Measurements from ENCODE around the gene MT1G.

- TF ChIP-seq ZNF830 (tag by site-specific recombination; IDR thresholded peaks at IDR 0.05; ENCODE audit: low read depth): no peak
- TF ChIP-seq, protein P1, sequence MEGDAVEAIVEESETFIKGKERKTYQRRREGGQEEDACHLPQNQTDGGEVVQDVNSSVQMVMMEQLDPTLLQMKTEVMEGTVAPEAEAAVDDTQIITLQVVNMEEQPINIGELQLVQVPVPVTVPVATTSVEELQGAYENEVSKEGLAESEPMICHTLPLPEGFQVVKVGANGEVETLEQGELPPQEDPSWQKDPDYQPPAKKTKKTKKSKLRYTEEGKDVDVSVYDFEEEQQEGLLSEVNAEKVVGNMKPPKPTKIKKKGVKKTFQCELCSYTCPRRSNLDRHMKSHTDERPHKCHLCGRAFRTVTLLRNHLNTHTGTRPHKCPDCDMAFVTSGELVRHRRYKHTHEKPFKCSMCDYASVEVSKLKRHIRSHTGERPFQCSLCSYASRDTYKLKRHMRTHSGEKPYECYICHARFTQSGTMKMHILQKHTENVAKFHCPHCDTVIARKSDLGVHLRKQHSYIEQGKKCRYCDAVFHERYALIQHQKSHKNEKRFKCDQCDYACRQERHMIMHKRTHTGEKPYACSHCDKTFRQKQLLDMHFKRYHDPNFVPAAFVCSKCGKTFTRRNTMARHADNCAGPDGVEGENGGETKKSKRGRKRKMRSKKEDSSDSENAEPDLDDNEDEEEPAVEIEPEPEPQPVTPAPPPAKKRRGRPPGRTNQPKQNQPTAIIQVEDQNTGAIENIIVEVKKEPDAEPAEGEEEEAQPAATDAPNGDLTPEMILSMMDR (tag by site-specific recombination; IDR thresholded peaks at IDR 0.05): no peak
- no peak for TF ChIP-seq ZBTB44 (tag by site-specific recombination; IDR thresholded peaks at IDR 0.05)
- TF ChIP-seq ZSCAN18 (tag by site-specific recombination; IDR thresholded peaks at IDR 0.05): no peak
- no peak for TF ChIP-seq ZNF747 (tag by site-specific recombination; IDR thresholded peaks at IDR 0.05)
- no peak for TF ChIP-seq PBX3 (CRISPR knock-in tag; IDR thresholded peaks at IDR 0.05)
- no peak for TF ChIP-seq ZNF416 (tag by site-specific recombination; IDR thresholded peaks at IDR 0.05)
- TF ChIP-seq ZBTB21 (tag by site-specific recombination; IDR thresholded peaks at IDR 0.05): no peak
- no peak for TF ChIP-seq MEIS1 (CRISPR knock-in tag; IDR thresholded peaks at IDR 0.05; ENCODE audit: borderline replicate concordance)
- no peak for TF ChIP-seq ZNF660 (tag by site-specific recombination; IDR thresholded peaks at IDR 0.05)
- TF ChIP-seq, protein P2, sequence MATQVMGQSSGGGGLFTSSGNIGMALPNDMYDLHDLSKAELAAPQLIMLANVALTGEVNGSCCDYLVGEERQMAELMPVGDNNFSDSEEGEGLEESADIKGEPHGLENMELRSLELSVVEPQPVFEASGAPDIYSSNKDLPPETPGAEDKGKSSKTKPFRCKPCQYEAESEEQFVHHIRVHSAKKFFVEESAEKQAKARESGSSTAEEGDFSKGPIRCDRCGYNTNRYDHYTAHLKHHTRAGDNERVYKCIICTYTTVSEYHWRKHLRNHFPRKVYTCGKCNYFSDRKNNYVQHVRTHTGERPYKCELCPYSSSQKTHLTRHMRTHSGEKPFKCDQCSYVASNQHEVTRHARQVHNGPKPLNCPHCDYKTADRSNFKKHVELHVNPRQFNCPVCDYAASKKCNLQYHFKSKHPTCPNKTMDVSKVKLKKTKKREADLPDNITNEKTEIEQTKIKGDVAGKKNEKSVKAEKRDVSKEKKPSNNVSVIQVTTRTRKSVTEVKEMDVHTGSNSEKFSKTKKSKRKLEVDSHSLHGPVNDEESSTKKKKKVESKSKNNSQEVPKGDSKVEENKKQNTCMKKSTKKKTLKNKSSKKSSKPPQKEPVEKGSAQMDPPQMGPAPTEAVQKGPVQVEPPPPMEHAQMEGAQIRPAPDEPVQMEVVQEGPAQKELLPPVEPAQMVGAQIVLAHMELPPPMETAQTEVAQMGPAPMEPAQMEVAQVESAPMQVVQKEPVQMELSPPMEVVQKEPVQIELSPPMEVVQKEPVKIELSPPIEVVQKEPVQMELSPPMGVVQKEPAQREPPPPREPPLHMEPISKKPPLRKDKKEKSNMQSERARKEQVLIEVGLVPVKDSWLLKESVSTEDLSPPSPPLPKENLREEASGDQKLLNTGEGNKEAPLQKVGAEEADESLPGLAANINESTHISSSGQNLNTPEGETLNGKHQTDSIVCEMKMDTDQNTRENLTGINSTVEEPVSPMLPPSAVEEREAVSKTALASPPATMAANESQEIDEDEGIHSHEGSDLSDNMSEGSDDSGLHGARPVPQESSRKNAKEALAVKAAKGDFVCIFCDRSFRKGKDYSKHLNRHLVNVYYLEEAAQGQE (tag by site-specific recombination; IDR thresholded peaks at IDR 0.05): no peak
- TF ChIP-seq, protein P3, sequence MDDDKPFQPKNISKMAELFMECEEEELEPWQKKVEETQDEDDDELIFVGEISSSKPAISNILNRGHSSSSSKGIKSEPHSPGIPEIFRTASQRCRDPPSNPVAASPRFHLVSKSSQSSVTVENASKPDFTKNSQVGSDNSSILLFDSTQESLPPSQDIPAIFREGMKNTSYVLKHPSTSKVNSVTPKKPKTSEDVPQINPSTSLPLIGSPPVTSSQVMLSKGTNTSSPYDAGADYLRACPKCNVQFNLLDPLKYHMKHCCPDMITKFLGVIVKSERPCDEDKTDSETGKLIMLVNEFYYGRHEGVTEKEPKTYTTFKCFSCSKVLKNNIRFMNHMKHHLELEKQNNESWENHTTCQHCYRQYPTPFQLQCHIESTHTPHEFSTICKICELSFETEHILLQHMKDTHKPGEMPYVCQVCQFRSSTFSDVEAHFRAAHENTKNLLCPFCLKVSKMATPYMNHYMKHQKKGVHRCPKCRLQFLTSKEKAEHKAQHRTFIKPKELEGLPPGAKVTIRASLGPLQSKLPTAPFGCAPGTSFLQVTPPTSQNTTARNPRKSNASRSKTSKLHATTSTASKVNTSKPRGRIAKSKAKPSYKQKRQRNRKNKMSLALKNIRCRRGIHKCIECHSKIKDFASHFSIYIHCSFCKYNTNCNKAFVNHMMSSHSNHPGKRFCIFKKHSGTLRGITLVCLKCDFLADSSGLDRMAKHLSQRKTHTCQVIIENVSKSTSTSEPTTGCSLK (tag by site-specific recombination; IDR thresholded peaks at IDR 0.05): no peak
Measured at GRCh38 chr16:56697456-56698155, 29.7 kb upstream of the MT1G start.
